ENCODE measurements around the gene HNRNPK.

Gene HNRNPK

GRCh38 chr9:83979812-83980394 lies at the start of gene HNRNPK:
Gene HNRNPK (minus strand): TSS chr9:83980215. CDS start chr9:83978252, 1,963 bp downstream.
- peak; percentile 10 for TF ChIP-seq CTCF (IDR thresholded peaks at IDR 0.05; ENCODE audit: insufficient read depth, low read depth, low read length, missing control alignments)
- DNase-seq (ENCODE audit: low read depth): peak; percentile 100

DNA sequence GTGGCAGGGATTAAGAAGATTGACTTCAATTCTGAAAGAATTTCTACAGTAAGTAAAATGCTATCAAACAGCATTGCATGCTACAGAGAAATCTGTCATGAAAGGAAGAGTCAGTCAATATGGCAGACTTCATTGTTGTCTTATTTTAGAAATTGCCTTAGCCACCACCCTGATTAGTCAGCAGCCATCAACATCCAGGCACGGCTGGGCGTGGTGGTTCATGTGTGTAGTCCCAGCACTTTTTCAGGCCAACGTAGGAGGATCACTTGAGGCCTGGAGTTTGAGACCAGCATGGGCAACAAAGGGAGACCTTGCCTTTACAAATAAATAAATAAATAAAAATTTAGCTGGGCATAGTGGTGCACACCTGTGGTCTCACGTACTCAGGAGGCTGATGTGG lies 47.2 kb upstream of the HNRNPK start:
- H3K4me3 ChIP-seq (ENCODE audit: low read depth, low read length): no peak overlapping the region
- DNase-seq (ENCODE audit: low read depth): no peak
- TF ChIP-seq CTCF (IDR thresholded peaks at IDR 0.05; ENCODE audit: insufficient read depth, low read depth, low read length, missing control alignments): no peak

More at GRCh38 chr9:83979812-83980394, at the start of gene HNRNPK:
- peak within 1 kb of the TSS; percentile 84 for H3K4me3 ChIP-seq (ENCODE audit: low read depth, low read length)

- no peak overlapping the region for H3K4me3 ChIP-seq (ENCODE audit: low read depth, low read length)
- no peak for TF ChIP-seq CTCF (IDR thresholded peaks at IDR 0.05; ENCODE audit: insufficient read depth, low read depth, low read length, missing control alignments)
- no peak for DNase-seq (ENCODE audit: low read depth)
These were observed 44.1 kb upstream of the HNRNPK start for GRCh38 chr9:84024041-84024575.

DNA sequence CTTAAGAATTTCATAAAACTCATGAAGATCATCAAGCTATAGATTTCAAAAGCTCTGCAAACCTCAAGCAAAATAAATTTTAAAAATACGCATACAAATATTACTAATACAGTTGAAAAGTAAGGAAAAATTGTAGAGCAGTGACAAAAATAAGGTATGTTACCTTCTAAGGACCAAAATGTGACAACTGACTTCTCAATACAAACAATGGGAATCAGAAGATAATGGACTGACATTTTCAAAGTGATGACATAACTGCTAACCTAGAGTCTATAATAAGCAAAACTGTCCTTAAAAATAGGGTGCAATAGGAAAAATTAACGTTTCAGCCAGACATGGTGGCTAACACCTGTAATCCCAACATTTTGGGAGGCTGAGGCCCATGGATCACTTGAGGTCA lies 27.6 kb upstream of the HNRNPK start:
- H3K4me3 ChIP-seq (ENCODE audit: low read depth, low read length): no peak overlapping the region
- DNase-seq (ENCODE audit: low read depth): no peak
- TF ChIP-seq CTCF (IDR thresholded peaks at IDR 0.05; ENCODE audit: insufficient read depth, low read depth, low read length, missing control alignments): no peak

GRCh38 chr9:84003246-84003645 lies 23.2 kb upstream of the HNRNPK start:
- TF ChIP-seq CTCF (IDR thresholded peaks at IDR 0.05; ENCODE audit: insufficient read depth, low read depth, low read length, missing control alignments): no peak
- no peak overlapping the region for H3K4me3 ChIP-seq (ENCODE audit: low read depth, low read length)
- DNase-seq (ENCODE audit: low read depth): no peak

DNA sequence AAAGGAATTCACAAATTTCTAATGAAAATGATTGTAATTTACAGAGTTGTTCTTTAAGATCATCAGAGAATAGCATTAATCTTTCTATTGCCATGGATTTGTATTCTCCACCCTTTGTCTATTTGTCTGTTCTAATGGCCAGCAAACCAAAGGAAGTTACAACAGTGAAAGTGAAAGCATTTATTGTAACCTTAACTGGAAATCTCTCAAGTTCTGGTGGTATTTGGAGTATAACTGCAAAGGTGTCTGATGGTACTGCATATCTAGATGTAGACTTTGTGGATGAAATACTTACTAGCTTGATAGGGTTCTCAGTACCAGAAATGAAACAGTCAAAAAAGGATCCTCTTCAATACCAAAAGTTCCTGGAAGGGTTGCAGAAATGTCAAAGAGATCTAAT lies 22.3 kb upstream of the HNRNPK start:
- DNase-seq (ENCODE audit: low read depth): peak; percentile 43
- no peak for TF ChIP-seq CTCF (IDR thresholded peaks at IDR 0.05; ENCODE audit: insufficient read depth, low read depth, low read length, missing control alignments)
- H3K4me3 ChIP-seq (ENCODE audit: low read depth, low read length): no peak overlapping the region

- TF ChIP-seq CTCF (IDR thresholded peaks at IDR 0.05; ENCODE audit: insufficient read depth, low read depth, low read length, missing control alignments): no peak
- H3K4me3 ChIP-seq (ENCODE audit: low read depth, low read length): no peak overlapping the region
- DNase-seq (ENCODE audit: low read depth): no peak
These were observed 21.6 kb upstream of the HNRNPK start for GRCh38 chr9:84001621-84002020.

Measured in GM12865 (cell line).